Activated CD8-positive, alpha-beta T cell treated with anti-CD3 and anti-CD28 coated beads for 36 hours (primary cell): ENCODE results near the gene MAP3K12. TPM values are rescaled to one million over a fixed set of nuclear protein-coding genes. Genes with fewer than 3 reads are reported as not detected.
A peak's percentile ranks its signal among the peaks of the same experiment; 100 is the strongest.

Experiments used
- ATAC-seq: fragments of 200-7000 bp; cut with Tn5 transposase; one replicate; pipeline ENCODE4 v1.10.0; 2021; ENCODE audit warnings: mild to moderate bottlenecking, moderate library complexity
- CTCF ChIA-PET: fragments of 350-600 bp; sonication (Branson Sonifier 250); formaldehyde crosslinking; loops from one replicate; lab custom pipeline; 2021; ENCODE audit warnings: antibody characterized with exemption; lab: Charles Lee
- POLR2A ChIA-PET: fragments of 350-600 bp; sonication (Branson Sonifier 250); formaldehyde crosslinking; loops from one replicate; lab custom pipeline; 2021; ENCODE audit warnings: antibody characterized with exemption; lab: Charles Lee
- DNase-seq: peaks from one replicate; pipeline ENCODE4 v3.0.0-alpha.2; 2020
- H3K27ac Mint-ChIP-seq: one replicate; pipeline ENCODE4 v1.8.0; 2021; ENCODE audit warnings: mild to moderate bottlenecking, mixed read lengths
- H3K27me3 Mint-ChIP-seq: one replicate; pipeline ENCODE4 v1.8.0; 2021; ENCODE audit warnings: mixed read lengths
- H3K36me3 Mint-ChIP-seq: one replicate; pipeline ENCODE4 v1.8.0; 2021; ENCODE audit warnings: low read depth, mixed read lengths
- H3K4me1 Mint-ChIP-seq: one replicate; pipeline ENCODE4 v1.8.0; 2021; ENCODE audit warnings: low read depth, mixed read lengths
- H3K4me3 Mint-ChIP-seq: one replicate; pipeline ENCODE4 v1.8.0; 2021; ENCODE audit warnings: mild to moderate bottlenecking, moderate library complexity, mixed read lengths
- H3K9me3 Mint-ChIP-seq: one replicate; pipeline ENCODE4 v1.8.0; 2021; ENCODE audit warnings: mixed read lengths
- CTCF ChIP-seq: fragments of 200-600 bp; IDR thresholded peaks from one replicate; pipeline ENCODE4 v1.8.0; 2022; ENCODE audit warnings: antibody characterized with exemption, mild to moderate bottlenecking
- intact Hi-C: fragments of 100-400 bp; cut with micrococcal nuclease; formaldehyde crosslinking; loops from one replicate; pipeline ENCODE4 v1.10.0; 2022
- total RNA-seq, 2 experiments: library from RNA; stranded (reverse); gene quantifications; one replicate each; pipeline ENCODE4 v1.2.3, GENCODE V29; 2021

Gene MAP3K12
- total RNA-seq, 2 experiments from 2014 or later: 8.2 to 10.0 TPM

- TF ChIP-seq CTCF: no peak
- peaks cover 20% of the 10 kb centered on the region for H3K4me1 Mint-ChIP-seq
- no peak for ATAC-seq
- POLR2A ChIA-PET: interaction anchor here (1.1 to 54.1 kb wide), 5 partner anchors 6 to 181 kb away, joined by 3 to 1494 read pairs (median 4); partner anchors contain the start of genes MAP3K12, MYG1, NPFF and PCBP2
- H3K27ac Mint-ChIP-seq: no peak overlapping the region
- CTCF ChIA-PET: interaction anchor here (1.0 to 1.6 kb wide), 5 partner anchors 7 to 184 kb away, joined by 4 to 13 read pairs (median 5); no protein-coding TSS in a partner anchor
- H3K36me3 Mint-ChIP-seq: peaks cover 47% of the 10 kb centered on the region
- no peak overlapping the region for H3K4me3 Mint-ChIP-seq
- H3K9me3 Mint-ChIP-seq: no peaks in the 10 kb centered on the region
- intact Hi-C loops: no loop called here
- DNase-seq: no peak
- no peaks in the 10 kb centered on the region for H3K27me3 Mint-ChIP-seq
Measured at GRCh38 chr12:53480491-53481442, 18.5 kb downstream of the MAP3K12 start.

DNA sequence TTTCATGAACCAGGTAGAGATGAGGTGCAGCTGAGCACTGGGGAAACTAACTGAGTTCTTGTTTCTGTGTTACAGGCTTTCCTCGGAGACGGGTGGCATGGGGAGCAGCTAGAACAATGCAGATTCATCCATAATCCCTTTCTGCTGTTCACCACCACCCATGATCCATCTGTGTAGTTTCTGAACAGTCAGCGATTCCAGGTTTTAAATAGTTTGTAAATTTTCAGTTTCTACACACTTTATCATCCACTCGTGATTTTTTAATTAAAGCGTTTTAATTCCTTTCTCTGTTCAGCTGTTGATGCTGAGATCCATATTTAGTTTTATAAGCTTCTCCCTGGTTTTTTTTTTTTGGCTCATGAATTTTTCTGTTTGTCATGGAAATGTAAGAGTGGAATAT, 19.9 kb downstream of the MAP3K12 start:
- Mint-ChIP-seq H3K36me3 (peaks cover 56% of the 10 kb centered on the region), H3K4me3 (no peak overlapping the region), H3K9me3 (no peaks in the 10 kb centered on the region), H3K4me1 (peaks cover 34% of the 10 kb centered on the region), H3K27ac (peak overlapping the region; percentile 4), H3K27me3 (no peaks in the 10 kb centered on the region)
- no peak for ATAC-seq
- no peak for TF ChIP-seq CTCF
- ChIA-PET CTCF (interaction anchor here (1.7 to 7.7 kb wide), 4 partner anchors 14 to 127 kb away, joined by 5 to 66 read pairs (median 16); partner anchors contain the start of genes MAP3K12 and NPFF), POLR2A (interaction anchor here (43.3 to 54.1 kb wide), 2 partner anchors 8 to 12 kb away, joined by 1494 read pairs; partner anchors contain the start of genes MAP3K12, NPFF, PCBP2 and TARBP2)
- no peak for DNase-seq
- intact Hi-C loops: no loop called here

DNA sequence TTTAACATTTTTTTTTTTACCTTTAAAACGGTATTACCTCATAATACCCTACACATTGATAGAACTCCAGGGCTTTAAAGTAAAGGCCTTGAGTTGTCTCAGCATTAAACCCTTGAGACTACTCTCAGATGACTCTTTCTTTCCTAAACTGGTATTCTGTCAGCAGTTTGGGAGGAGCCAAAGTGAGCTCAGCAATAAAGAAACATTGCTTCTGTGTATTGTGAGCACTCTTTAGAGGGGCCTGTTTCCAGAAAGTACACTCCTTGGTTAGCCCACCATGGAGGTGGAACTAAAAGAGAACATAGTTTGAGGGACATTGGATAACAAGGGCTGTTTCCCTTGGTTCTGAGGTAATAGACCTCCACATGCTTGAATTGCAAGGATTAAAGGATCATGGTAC, 20.4 kb downstream of the MAP3K12 start:
- intact Hi-C loops: no loop called here
- peaks cover 38% of the 10 kb centered on the region for H3K4me1 Mint-ChIP-seq
- no peak overlapping the region for H3K4me3 Mint-ChIP-seq
- peak overlapping the region; percentile 49 for H3K27ac Mint-ChIP-seq
- no peaks in the 10 kb centered on the region for H3K9me3 Mint-ChIP-seq
- TF ChIP-seq CTCF: no peak
- ChIA-PET POLR2A (interaction anchor here (0.6 to 54.1 kb wide), 4 partner anchors 8 to 127 kb away, joined by 3 to 1494 read pairs (median 749); partner anchors contain the start of genes MAP3K12, NPFF, PCBP2 and TARBP2), CTCF (interaction anchor here (1.7 to 7.7 kb wide), 4 partner anchors 15 to 126 kb away, joined by 5 to 66 read pairs (median 16); partner anchors contain the start of genes MAP3K12 and NPFF)
- ATAC-seq: no peak
- peaks cover 61% of the 10 kb centered on the region for H3K36me3 Mint-ChIP-seq
- DNase-seq: no peak
- no peaks in the 10 kb centered on the region for H3K27me3 Mint-ChIP-seq

DNA sequence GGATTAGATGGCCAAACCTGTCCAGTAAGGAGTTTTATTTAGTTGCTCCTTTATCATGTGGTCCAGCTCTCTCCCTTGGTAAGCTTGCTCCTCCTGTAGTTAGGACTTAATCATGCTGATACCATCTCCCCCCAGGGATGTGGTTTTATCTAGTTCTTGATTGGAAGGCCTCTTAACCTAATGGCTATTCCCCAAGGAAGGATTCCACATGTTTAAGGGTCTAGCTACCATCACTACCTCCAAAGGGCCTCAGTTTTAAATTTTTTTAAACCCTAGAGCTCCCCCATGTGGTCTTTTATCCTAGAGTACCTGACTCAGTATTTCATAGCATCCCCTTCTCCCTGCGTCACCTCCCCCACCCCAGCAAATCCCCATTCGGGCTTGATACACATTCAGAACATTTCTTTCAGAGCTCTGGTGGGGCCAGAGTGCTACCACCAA, 22.5 kb downstream of the MAP3K12 start:
- DNase-seq (no peak), ATAC-seq (no peak)
- no peaks in the 10 kb centered on the region for H3K9me3 Mint-ChIP-seq

More for the DNA sequence above, 22.5 kb downstream of the MAP3K12 start:
- ChIA-PET CTCF (interaction anchor here (0.6 to 7.7 kb wide), 15 partner anchors 9 to 301 kb away, joined by 3 to 66 read pairs (median 5); partner anchors contain the start of gene NPFF), POLR2A (interaction anchor here (0.6 to 54.1 kb wide), 8 partner anchors 9 to 451 kb away, joined by 3 to 1494 read pairs (median 3); partner anchors contain the start of genes MAP3K12, NPFF, PCBP2 and TARBP2)
- Mint-ChIP-seq H3K27ac (peak overlapping the region; percentile 34), H3K27me3 (no peaks in the 10 kb centered on the region), H3K4me1 (peaks cover 52% of the 10 kb centered on the region), H3K36me3 (peaks cover 73% of the 10 kb centered on the region), H3K4me3 (no peak overlapping the region)
- peak; percentile 43 for TF ChIP-seq CTCF
- intact Hi-C loops: no loop called here
